ENCODE measurements around the gene BCL2A1. TPM values are rescaled to one million over a fixed set of nuclear protein-coding genes. Genes with fewer than 3 reads are reported as not detected.

Gene BCL2A1
- total RNA-seq, 3 donors from 2014 or later: 1.0 to 5.6 (median 1.8) TPM

- ATAC-seq (no peak), DNase-seq (no peak)
- Histone ChIP-seq H3K36me3 (ENCODE audit: low read depth) (no peaks in the 10 kb centered on the region), H3K9me3 (no peaks in the 10 kb centered on the region), H3K4me1 (ENCODE audit: low read depth) (no peaks in the 10 kb centered on the region), H3K4me3 (no peak overlapping the region)
- no peak for TF ChIP-seq CTCF (IDR thresholded peaks at IDR 0.05)
- intact Hi-C loops (cut with DNase I, micrococcal nuclease): no loop called here
These were observed 16.6 kb upstream of the BCL2A1 start for GRCh38 chr15:79987569-79987955.

GRCh38 chr15:79981831-79982455 lies 10.9 kb upstream of the BCL2A1 start:
- ATAC-seq (no peak), DNase-seq (no peak)
- no peaks in the 10 kb centered on the region for H3K9me3 ChIP-seq
- TF ChIP-seq CTCF (IDR thresholded peaks at IDR 0.05): no peak
- intact Hi-C loops (cut with DNase I, micrococcal nuclease): no loop called here
- H3K4me3 ChIP-seq: no peak overlapping the region
- no peaks in the 10 kb centered on the region for H3K4me1 ChIP-seq (ENCODE audit: low read depth)
- no peaks in the 10 kb centered on the region for H3K36me3 ChIP-seq (ENCODE audit: low read depth)

- no peak for TF ChIP-seq CTCF (IDR thresholded peaks at IDR 0.05)
- DNase-seq: peak in 1 of 3 donors; percentile 6
- intact Hi-C loops (cut with DNase I, micrococcal nuclease): no loop called here
- H3K9me3 ChIP-seq: no peaks in the 10 kb centered on the region
- peak; percentile 51 for ATAC-seq
- no peaks in the 10 kb centered on the region for H3K36me3 ChIP-seq (ENCODE audit: low read depth)
- no peaks in the 10 kb centered on the region for H3K4me1 ChIP-seq (ENCODE audit: low read depth)
- no peak overlapping the region for H3K4me3 ChIP-seq
These were observed 7.9 kb upstream of the BCL2A1 start for GRCh38 chr15:79978655-79979514.

GRCh38 chr15:79978260-79978654 lies 7.3 kb upstream of the BCL2A1 start:
- no peaks in the 10 kb centered on the region for H3K9me3 ChIP-seq
- intact Hi-C loops (cut with DNase I, micrococcal nuclease): no loop called here
- DNase-seq (no peak), ATAC-seq (no peak)
- H3K4me1 ChIP-seq (ENCODE audit: low read depth): no peaks in the 10 kb centered on the region
- H3K36me3 ChIP-seq (ENCODE audit: low read depth): no peaks in the 10 kb centered on the region
- no peak overlapping the region for H3K4me3 ChIP-seq
- no peak for TF ChIP-seq CTCF (IDR thresholded peaks at IDR 0.05)

GRCh38 chr15:79977431-79978054 lies 6.5 kb upstream of the BCL2A1 start:
- intact Hi-C loops (cut with DNase I, micrococcal nuclease): no loop called here
- no peaks in the 10 kb centered on the region for H3K36me3 ChIP-seq (ENCODE audit: low read depth)
- no peaks in the 10 kb centered on the region for H3K9me3 ChIP-seq
- H3K4me3 ChIP-seq: no peak overlapping the region
- ATAC-seq (peak; percentile 58), DNase-seq (peak in 1 of 3 donors; percentile 7)
- no peak for TF ChIP-seq CTCF (IDR thresholded peaks at IDR 0.05)
- no peaks in the 10 kb centered on the region for H3K4me1 ChIP-seq (ENCODE audit: low read depth)
